ENCODE measurements around the gene DOHH. TPM values are rescaled to one million over a fixed set of nuclear protein-coding genes. Genes with fewer than 3 reads are reported as not detected.
A peak's percentile ranks its signal among the peaks of the same experiment; 100 is the strongest.

Gene DOHH
- total and polyA plus RNA-seq, 2 experiments from 2014 or later = 19.0 to 34.7 TPM

GRCh38 chr19:3494051-3494450, 6.4 kb downstream of the DOHH start:
- peak; percentile 86 for DNase-seq (ENCODE audit: low spot score)
- H3K4me1 Mint-ChIP-seq = peaks cover 1% of the 10 kb centered on the region; the same call in 1 of the 3 replicates
- Histone ChIP-seq H3F3A (replicated peaks; ENCODE audit: low read depth) (0 out of 2 replicates have a peak, but pooled peaks cover 4% of the 10 kb centered on the region), H3K9me2 (ENCODE audit: insufficient read depth) (no peaks in the 10 kb centered on the region), H3K4me3 (no peak overlapping the region), H3K79me2 (replicated peaks; ENCODE audit: insufficient read depth) (peaks cover 15% of the 10 kb centered on the region), H4K20me1 (replicated peaks; ENCODE audit: insufficient read depth) (peaks cover 1% of the 10 kb centered on the region; the same call in 1 of the 2 replicates), H3K4me2 (no peak overlapping the region), H3K4me1 (ENCODE audit: insufficient read depth) (0 out of 2 replicates have a peak, but pooled peaks cover under 1% of the 10 kb centered on the region), H2AFZ (no peak overlapping the region), H3K27ac (ENCODE audit: low read depth) (no peak overlapping the region), H3K36me3 (ENCODE audit: insufficient read depth) (peaks cover 5% of the 10 kb centered on the region; the same call in 1 of the 2 replicates), H3K27me3 (ENCODE audit: insufficient read depth) (no peaks in the 10 kb centered on the region)
- no peaks in the 10 kb centered on the region; the same call in 2 of the 3 replicates for H3K9me3 Mint-ChIP-seq
- H3K27me3 Mint-ChIP-seq (ENCODE audit: insufficient read depth, low read depth, poor library complexity) = peaks cover 8% of the 10 kb centered on the region
- TF ChIP-seq JUNB (IDR thresholded peaks at IDR 0.05; ENCODE audit: unreplicated experiment) (no peak), EZH2phosphoT487 (IDR thresholded peaks at IDR 0.05; ENCODE audit: unreplicated experiment) (no peak), REST (IDR thresholded peaks at IDR 0.05; ENCODE audit: unreplicated experiment) (no peak), STAT1 (IDR thresholded peaks at IDR 0.05; ENCODE audit: unreplicated experiment) (no peak), NANOG (IDR thresholded peaks at IDR 0.05; ENCODE audit: borderline replicate concordance) (no peak), POLR2AphosphoS5 (IDR thresholded peaks at IDR 0.05; ENCODE audit: low read depth) (no peak), ZNF462 (CRISPR knock-in tag; IDR thresholded peaks at IDR 0.05) (no peak), CREB1 (CRISPR knock-in tag; IDR thresholded peaks at IDR 0.05; ENCODE audit: low read depth) (no peak), ZNF331 (CRISPR knock-in tag; IDR thresholded peaks at IDR 0.05; ENCODE audit: low read depth) (no peak), ZNF114 (CRISPR knock-in tag; IDR thresholded peaks at IDR 0.05) (no peak), ETS1 (IDR thresholded peaks at IDR 0.05) (no peak), CTCF (conservative IDR thresholded peaks at IDR 0.05; ENCODE audit: low read depth in 2 of 2) (no peak), EZH2 (IDR thresholded peaks at IDR 0.05; ENCODE audit: low read depth, unreplicated experiment) (no peak)
- ATAC-seq = peak; percentile 99
- H3K4me3 Mint-ChIP-seq = no peak overlapping the region
- H3K27ac Mint-ChIP-seq = no peak overlapping the region
- peaks cover 49% of the 10 kb centered on the region for H3K36me3 Mint-ChIP-seq (ENCODE audit: low read depth)
